ENCODE data around the gene FILIP1L.

The FILIP1L gene

GRCh38 chr3:100128565-100128964, 14.3 kb upstream of the FILIP1L start:
- TF ChIP-seq EP300 (IDR thresholded peaks at IDR 0.05; ENCODE audit: borderline replicate concordance), result no peak
- no peak for TF ChIP-seq USF1 (IDR thresholded peaks at IDR 0.05)
- no peak for TF ChIP-seq EGR1 (IDR thresholded peaks at IDR 0.05)
- no peak for TF ChIP-seq CEBPB (IDR thresholded peaks at IDR 0.05)
- TF ChIP-seq FOXM1 (IDR thresholded peaks at IDR 0.05; ENCODE audit: borderline replicate concordance, low read depth), result no peak
- TF ChIP-seq NFIC (IDR thresholded peaks at IDR 0.05), result no peak
- no peak for TF ChIP-seq CREB1 (IDR thresholded peaks at IDR 0.05; ENCODE audit: low read depth)
- no peak for TF ChIP-seq TEAD4 (IDR thresholded peaks at IDR 0.05)

GRCh38 chr3:100127792-100128191, 13.5 kb upstream of the FILIP1L start:
- TF ChIP-seq EGR1 (IDR thresholded peaks at IDR 0.05), result no peak
- no peak for TF ChIP-seq CREB1 (IDR thresholded peaks at IDR 0.05; ENCODE audit: low read depth)
- TF ChIP-seq NFIC (IDR thresholded peaks at IDR 0.05), result no peak
- TF ChIP-seq USF1 (IDR thresholded peaks at IDR 0.05), result no peak
- no peak for TF ChIP-seq FOXM1 (IDR thresholded peaks at IDR 0.05; ENCODE audit: borderline replicate concordance, low read depth)
- TF ChIP-seq REST (IDR thresholded peaks at IDR 0.05; ENCODE audit: low read depth), result no peak
- no peak for TF ChIP-seq RAD21 (IDR thresholded peaks at IDR 0.05; ENCODE audit: low read depth)
- no peak for TF ChIP-seq TAF1 (IDR thresholded peaks at IDR 0.05; ENCODE audit: low read depth)
- TF ChIP-seq TCF12 (IDR thresholded peaks at IDR 0.05; ENCODE audit: low read depth), result no peak
- no peak for TF ChIP-seq TEAD4 (IDR thresholded peaks at IDR 0.05)
- TF ChIP-seq ZBTB7A (IDR thresholded peaks at IDR 0.05; ENCODE audit: low read depth), result no peak
- no peak for TF ChIP-seq YY1 (IDR thresholded peaks at IDR 0.05; ENCODE audit: low read depth)
- no peak for TF ChIP-seq CEBPB (IDR thresholded peaks at IDR 0.05)

GRCh38 chr3:100125161-100125938, 11.0 kb upstream of the FILIP1L start:
- no peak for TF ChIP-seq REST (IDR thresholded peaks at IDR 0.05; ENCODE audit: low read depth)
- no peak for TF ChIP-seq TAF1 (IDR thresholded peaks at IDR 0.05; ENCODE audit: low read depth)
- TF ChIP-seq TEAD4 (IDR thresholded peaks at IDR 0.05), result no peak
- no peak for TF ChIP-seq FOXM1 (IDR thresholded peaks at IDR 0.05; ENCODE audit: borderline replicate concordance, low read depth)
- TF ChIP-seq EGR1 (IDR thresholded peaks at IDR 0.05), result no peak
- TF ChIP-seq YY1 (IDR thresholded peaks at IDR 0.05; ENCODE audit: low read depth), result no peak
- no peak for TF ChIP-seq CEBPB (IDR thresholded peaks at IDR 0.05)
- no peak for TF ChIP-seq ZBTB7A (IDR thresholded peaks at IDR 0.05; ENCODE audit: low read depth)
- no peak for TF ChIP-seq USF1 (IDR thresholded peaks at IDR 0.05)
- no peak for TF ChIP-seq EP300 (IDR thresholded peaks at IDR 0.05; ENCODE audit: borderline replicate concordance)
- no peak for TF ChIP-seq TCF12 (IDR thresholded peaks at IDR 0.05; ENCODE audit: low read depth)
- no peak for TF ChIP-seq MAX (IDR thresholded peaks at IDR 0.05)
- TF ChIP-seq RAD21 (IDR thresholded peaks at IDR 0.05; ENCODE audit: low read depth), result no peak
- TF ChIP-seq CREB1 (IDR thresholded peaks at IDR 0.05; ENCODE audit: low read depth), result no peak

- no peak for TF ChIP-seq NFIC (IDR thresholded peaks at IDR 0.05)
- no peak for TF ChIP-seq CEBPB (IDR thresholded peaks at IDR 0.05)
- TF ChIP-seq CREB1 (IDR thresholded peaks at IDR 0.05; ENCODE audit: low read depth), result no peak
- no peak for TF ChIP-seq TEAD4 (IDR thresholded peaks at IDR 0.05)
- no peak for TF ChIP-seq ZBTB7A (IDR thresholded peaks at IDR 0.05; ENCODE audit: low read depth)
- TF ChIP-seq EP300 (IDR thresholded peaks at IDR 0.05; ENCODE audit: borderline replicate concordance), result no peak
- TF ChIP-seq TAF1 (IDR thresholded peaks at IDR 0.05; ENCODE audit: low read depth), result no peak
- no peak for TF ChIP-seq FOXM1 (IDR thresholded peaks at IDR 0.05; ENCODE audit: borderline replicate concordance, low read depth)
- no peak for TF ChIP-seq EGR1 (IDR thresholded peaks at IDR 0.05)
- TF ChIP-seq REST (IDR thresholded peaks at IDR 0.05; ENCODE audit: low read depth), result no peak
- TF ChIP-seq YY1 (IDR thresholded peaks at IDR 0.05; ENCODE audit: low read depth), result no peak
- TF ChIP-seq MAX (IDR thresholded peaks at IDR 0.05), result no peak
- no peak for TF ChIP-seq RAD21 (IDR thresholded peaks at IDR 0.05; ENCODE audit: low read depth)
- TF ChIP-seq TCF12 (IDR thresholded peaks at IDR 0.05; ENCODE audit: low read depth), result no peak
- no peak for TF ChIP-seq USF1 (IDR thresholded peaks at IDR 0.05)
Measured at GRCh38 chr3:100124201-100124761, 10.0 kb upstream of the FILIP1L start.
